GM12865 (cell line): ENCODE measurements around the gene CXCL8.

Source experiments
- DNase-seq: peaks from one replicate; pipeline ENCODE4 v3.0.0; 2010; ENCODE audit warnings: low read depth
- H3K4me3 ChIP-seq: 2 replicates; pipeline ENCODE4 v1.5.1; 2011; ENCODE audit warnings: mild to moderate bottlenecking, low read depth, low read length, control low read depth
- CTCF ChIP-seq: IDR thresholded peaks from 2 replicates; pipeline ENCODE4 v1.5.1; 2011; ENCODE audit warnings: low read length, control low read depth, low read depth, inconsistent platforms; ENCODE audit not compliant: insufficient read depth; ENCODE audit errors: missing control alignments

Gene CXCL8

GRCh38 chr4:73707918-73708577 lies 32.3 kb upstream of the CXCL8 start:
- no peak for TF ChIP-seq CTCF
- no peak for DNase-seq
- no peak overlapping the region for H3K4me3 ChIP-seq

- TF ChIP-seq CTCF, result no peak
- no peak for DNase-seq
- H3K4me3 ChIP-seq, result no peak overlapping the region
Measured at GRCh38 chr4:73709451-73710033, 30.8 kb upstream of the CXCL8 start.

- no peak for TF ChIP-seq CTCF
- DNase-seq, result no peak
Measured at GRCh38 chr4:73710094-73710493, 30.3 kb upstream of the CXCL8 start.

GRCh38 chr4:73711989-73712388 lies 28.4 kb upstream of the CXCL8 start:
- no peak for TF ChIP-seq CTCF
- H3K4me3 ChIP-seq, result no peak overlapping the region
- no peak for DNase-seq

More at GRCh38 chr4:73710094-73710493, 30.3 kb upstream of the CXCL8 start:
- H3K4me3 ChIP-seq, result no peak overlapping the region

- H3K4me3 ChIP-seq, result no peak overlapping the region
- DNase-seq, result no peak
- no peak for TF ChIP-seq CTCF
Measured at GRCh38 chr4:73713650-73714049, 26.7 kb upstream of the CXCL8 start.

GRCh38 chr4:73714647-73715046 lies 25.7 kb upstream of the CXCL8 start:
- TF ChIP-seq CTCF, result no peak
- H3K4me3 ChIP-seq, result no peak overlapping the region

GRCh38 chr4:73715659-73716058 lies 24.7 kb upstream of the CXCL8 start:
- no peak for DNase-seq

More at GRCh38 chr4:73714647-73715046, 25.7 kb upstream of the CXCL8 start:
- no peak for DNase-seq

More at GRCh38 chr4:73715659-73716058, 24.7 kb upstream of the CXCL8 start:
- H3K4me3 ChIP-seq, result no peak overlapping the region
- no peak for TF ChIP-seq CTCF
